Activated naive CD8-positive, alpha-beta T cell treated with anti-CD3 and anti-CD28 coated beads for 36 hours (primary cell): ENCODE results near the gene PAIP2B. TPM values are rescaled to one million over a fixed set of nuclear protein-coding genes. Genes with fewer than 3 reads are reported as not detected.
"Not testable (repeated sequence)": the region's sequence is repeated elsewhere in the genome, so short reads cannot be mapped to it uniquely, and the experiment has no call there.

Source experiments
- DNase-seq: peaks from one replicate; pipeline ENCODE4 v3.0.0; 2021
- H3K27ac Mint-ChIP-seq: one replicate; pipeline ENCODE4 v1.8.0; 2022; ENCODE audit warnings: mild to moderate bottlenecking, moderate library complexity, mixed read lengths
- H3K27me3 Mint-ChIP-seq: one replicate; pipeline ENCODE4 v1.8.0; 2022; ENCODE audit warnings: mild to moderate bottlenecking, mixed read lengths
- H3K36me3 Mint-ChIP-seq: one replicate; pipeline ENCODE4 v1.8.0; 2021; ENCODE audit warnings: mild to moderate bottlenecking, mixed read lengths
- H3K4me1 Mint-ChIP-seq: one replicate; pipeline ENCODE4 v1.8.0; 2021; ENCODE audit warnings: mixed read lengths
- H3K4me3 Mint-ChIP-seq: one replicate; pipeline ENCODE4 v1.8.0; 2022; ENCODE audit warnings: mild to moderate bottlenecking, moderate library complexity, mixed read lengths
- H3K9me3 Mint-ChIP-seq: one replicate; pipeline ENCODE4 v1.8.0; 2022; ENCODE audit warnings: mixed read lengths
- total RNA-seq, 2 experiments: library from RNA; stranded (reverse); gene quantifications; one replicate each; pipeline ENCODE4 v1.2.3, GENCODE V29; 2021

Gene PAIP2B
- total RNA-seq, 2 experiments from 2014 or later: 2.4 TPM

DNA sequence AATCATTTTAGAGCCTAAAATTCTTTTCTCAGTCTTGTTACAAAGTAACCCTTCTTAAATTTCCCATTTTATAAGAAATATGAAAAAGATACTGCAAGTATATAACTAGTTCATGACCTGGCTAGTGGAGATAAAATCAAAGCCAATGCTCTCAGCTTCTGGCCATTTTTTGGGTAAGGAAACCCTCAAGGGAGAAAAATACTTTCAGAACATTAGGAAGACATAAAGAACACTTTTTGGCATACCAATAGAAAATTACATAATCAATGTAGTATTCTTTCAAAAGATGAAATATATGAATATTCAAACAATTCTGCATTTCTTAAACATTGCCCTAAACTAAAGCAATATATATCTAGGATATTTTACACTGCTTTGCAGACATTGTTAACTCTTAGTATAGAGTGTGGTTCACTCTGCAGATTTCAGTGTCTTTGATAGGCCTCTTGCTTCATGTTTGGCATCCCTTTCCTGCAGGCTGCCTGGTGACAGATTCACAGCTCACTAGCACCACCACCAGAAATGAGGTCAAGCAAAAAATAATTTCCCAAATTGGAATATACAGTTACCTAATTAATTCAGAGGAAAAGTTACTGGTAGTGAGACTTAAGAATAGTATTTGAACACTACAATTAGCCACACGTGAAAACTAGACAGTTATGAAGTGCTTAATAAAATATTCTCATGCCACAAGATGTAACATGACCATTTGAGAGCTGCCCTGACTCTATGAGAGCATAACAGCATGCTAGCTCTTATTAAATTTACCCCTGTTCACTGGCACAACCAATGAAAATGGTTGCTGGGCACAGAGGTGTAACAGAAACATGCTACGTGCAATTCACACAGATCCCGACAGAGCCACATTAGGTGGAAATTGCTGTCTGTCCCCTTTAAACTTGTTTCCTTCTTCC, 36.0 kb downstream of the PAIP2B start:
- Mint-ChIP-seq H3K4me3 (no peak overlapping the region), H3K27me3 (no peaks in the 10 kb centered on the region), H3K27ac (no peak overlapping the region), H3K9me3 (peaks cover 3% of the 10 kb centered on the region), H3K4me1 (no peaks in the 10 kb centered on the region), H3K36me3 (peaks cover under 1% of the 10 kb centered on the region)
- DNase-seq: no peak

DNA sequence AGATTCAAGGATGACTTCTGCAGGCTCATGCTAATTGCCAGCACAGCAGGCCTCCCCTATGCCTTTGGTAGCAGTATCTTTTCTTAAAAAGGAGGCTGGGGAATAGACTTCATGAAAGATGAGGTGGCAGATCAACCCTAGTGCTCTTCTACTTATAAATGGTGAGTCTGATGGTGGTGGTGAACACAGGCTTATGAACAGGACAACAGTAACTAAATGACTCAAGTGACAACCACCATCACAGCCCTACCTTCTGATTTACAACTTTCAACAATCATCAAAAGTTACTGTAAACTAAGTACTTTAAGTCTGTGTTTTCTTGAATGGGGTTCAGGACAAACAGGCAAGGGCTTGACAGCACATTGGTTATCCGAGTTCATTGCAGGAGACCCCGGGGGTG, 39.3 kb downstream of the PAIP2B start:
- Mint-ChIP-seq H3K27me3 (no peaks in the 10 kb centered on the region), H3K9me3 (no peaks in the 10 kb centered on the region), H3K4me3 (no peak overlapping the region), H3K4me1 (peaks cover 3% of the 10 kb centered on the region), H3K36me3 (no peaks in the 10 kb centered on the region), H3K27ac (no peak overlapping the region)
- DNase-seq: no peak

DNA sequence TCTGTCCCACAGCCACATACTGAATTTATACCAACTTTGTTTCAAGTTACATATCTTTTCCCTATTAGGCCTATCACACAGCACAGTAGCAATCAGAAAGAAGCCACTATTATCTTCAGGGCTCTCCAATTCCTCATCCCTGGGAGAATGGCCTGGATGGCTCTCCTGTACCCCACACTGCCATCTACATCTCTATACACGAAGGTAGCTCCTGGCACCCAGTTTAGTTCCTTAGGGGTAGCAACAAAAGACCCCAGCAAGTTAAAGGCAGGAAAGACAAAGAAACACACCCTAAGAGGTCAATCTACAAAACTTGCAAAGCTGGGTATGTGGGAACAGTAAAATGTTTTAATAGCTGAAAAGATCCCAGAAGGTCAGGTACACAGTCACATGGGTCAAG, 39.9 kb downstream of the PAIP2B start:
- Mint-ChIP-seq H3K4me3 (no peak overlapping the region), H3K36me3 (no peaks in the 10 kb centered on the region), H3K27ac (no peak overlapping the region), H3K27me3 (no peaks in the 10 kb centered on the region), H3K9me3 (no peaks in the 10 kb centered on the region), H3K4me1 (peaks cover 3% of the 10 kb centered on the region)
- no peak for DNase-seq

DNA sequence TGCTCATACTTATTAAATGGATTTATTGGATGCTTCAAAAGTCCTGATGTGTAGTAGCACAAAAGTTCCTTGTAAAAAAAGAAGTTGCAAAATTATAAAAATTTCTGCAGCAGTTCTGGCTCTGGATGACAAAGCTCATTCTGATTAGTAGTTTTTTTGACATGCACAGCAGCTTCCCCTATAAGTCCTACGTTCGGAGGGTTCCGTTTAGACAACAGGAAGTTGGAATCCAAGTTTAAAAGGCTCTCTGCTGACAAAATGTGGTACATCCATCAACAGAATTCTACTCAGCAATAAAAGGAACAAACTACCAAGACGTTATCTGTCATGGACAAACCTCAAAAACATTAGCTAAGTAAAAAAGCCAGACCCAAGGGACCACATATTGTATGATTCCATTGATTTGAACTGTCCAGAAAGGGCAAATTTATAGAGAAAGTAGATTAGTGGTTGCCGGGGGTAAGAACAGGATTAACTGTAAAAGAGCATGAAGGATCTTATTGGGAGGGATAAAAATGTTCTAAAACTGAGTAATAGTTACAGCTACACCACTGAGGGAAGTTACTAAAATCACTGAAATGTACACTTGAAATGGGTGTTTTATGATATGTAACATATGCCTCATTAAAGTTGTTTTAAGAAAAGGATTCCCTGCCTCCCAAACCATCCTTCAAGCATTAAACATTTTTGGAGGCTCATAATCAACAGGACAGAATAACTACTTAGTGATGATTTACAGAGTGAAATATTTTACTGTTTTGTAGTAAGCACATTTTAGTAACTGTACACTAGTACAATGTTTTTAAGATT, 43.4 kb downstream of the PAIP2B start:
- not testable (repeated sequence) for H3K27ac Mint-ChIP-seq, H3K27me3 Mint-ChIP-seq, DNase-seq, H3K9me3 Mint-ChIP-seq, H3K4me3 Mint-ChIP-seq, H3K36me3 Mint-ChIP-seq, H3K4me1 Mint-ChIP-seq

DNA sequence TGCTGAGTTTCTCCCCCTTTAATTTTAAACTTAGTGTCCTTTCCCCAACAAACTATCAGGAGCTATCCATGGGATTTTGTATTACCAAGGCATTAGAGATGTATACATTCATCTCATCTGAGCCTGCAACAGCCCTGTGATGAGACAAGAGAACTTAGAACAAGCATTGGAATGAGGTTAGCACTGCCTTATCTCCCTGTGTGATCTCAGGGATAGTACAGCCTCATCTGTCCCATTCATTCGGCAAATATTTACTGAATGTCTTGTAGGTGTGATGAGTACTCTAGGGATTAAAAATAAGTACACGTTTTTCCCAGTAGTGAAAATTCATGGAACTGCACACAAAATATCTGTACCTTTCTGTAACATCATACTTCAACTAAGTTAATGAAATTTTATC, 45.6 kb downstream of the PAIP2B start:
- Mint-ChIP-seq H3K36me3 (no peaks in the 10 kb centered on the region), H3K27me3 (no peaks in the 10 kb centered on the region), H3K27ac (no peak overlapping the region), H3K4me3 (no peak overlapping the region), H3K4me1 (peaks cover 3% of the 10 kb centered on the region), H3K9me3 (no peaks in the 10 kb centered on the region)
- no peak for DNase-seq

DNA sequence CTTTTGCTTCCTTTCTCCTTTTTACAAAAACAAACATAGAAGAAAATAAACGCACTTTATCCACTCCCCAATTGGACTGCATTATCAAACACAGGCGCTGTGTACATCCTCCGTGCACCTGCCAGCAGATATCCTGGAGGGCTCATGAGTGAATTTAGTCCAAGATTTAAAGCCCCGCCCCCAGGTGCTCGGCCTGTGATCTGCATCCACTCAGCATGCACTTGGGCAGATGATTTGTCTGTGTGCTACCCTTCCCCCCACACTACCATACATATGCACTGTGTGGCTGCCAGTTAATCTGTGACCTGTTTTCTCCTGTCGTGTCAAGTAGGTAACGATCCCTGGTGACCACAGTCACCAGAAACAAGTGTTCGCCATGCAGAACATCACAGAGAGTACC, 48.1 kb downstream of the PAIP2B start:
- H3K9me3 Mint-ChIP-seq, H3K27me3 Mint-ChIP-seq, H3K36me3 Mint-ChIP-seq, H3K4me1 Mint-ChIP-seq, DNase-seq, H3K27ac Mint-ChIP-seq, H3K4me3 Mint-ChIP-seq: not testable (repeated sequence)

DNA sequence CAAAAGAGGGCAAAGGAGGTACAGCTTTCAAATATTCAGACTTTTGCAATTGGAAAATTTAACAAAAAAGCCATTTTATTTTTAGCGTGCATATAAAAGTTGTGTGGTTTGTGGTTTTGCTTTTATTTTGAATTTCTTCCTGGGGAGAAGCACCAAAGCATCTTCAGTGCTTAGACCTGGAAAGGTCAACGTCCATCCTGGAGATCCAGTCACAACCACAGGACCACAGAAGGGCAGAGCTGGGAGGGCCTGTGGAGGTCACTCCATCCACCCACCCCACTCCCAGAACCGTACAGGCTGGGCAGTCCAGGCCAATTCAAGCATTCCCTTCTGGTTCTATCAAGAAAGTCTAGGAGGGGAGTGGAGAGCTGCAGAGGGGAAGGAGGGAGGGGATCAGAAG, 52.7 kb downstream of the PAIP2B start:
- Mint-ChIP-seq H3K4me3 (no peak overlapping the region), H3K27me3 (no peaks in the 10 kb centered on the region), H3K36me3 (no peaks in the 10 kb centered on the region), H3K27ac (no peak overlapping the region), H3K9me3 (no peaks in the 10 kb centered on the region), H3K4me1 (peaks cover 9% of the 10 kb centered on the region)
- DNase-seq: no peak

DNA sequence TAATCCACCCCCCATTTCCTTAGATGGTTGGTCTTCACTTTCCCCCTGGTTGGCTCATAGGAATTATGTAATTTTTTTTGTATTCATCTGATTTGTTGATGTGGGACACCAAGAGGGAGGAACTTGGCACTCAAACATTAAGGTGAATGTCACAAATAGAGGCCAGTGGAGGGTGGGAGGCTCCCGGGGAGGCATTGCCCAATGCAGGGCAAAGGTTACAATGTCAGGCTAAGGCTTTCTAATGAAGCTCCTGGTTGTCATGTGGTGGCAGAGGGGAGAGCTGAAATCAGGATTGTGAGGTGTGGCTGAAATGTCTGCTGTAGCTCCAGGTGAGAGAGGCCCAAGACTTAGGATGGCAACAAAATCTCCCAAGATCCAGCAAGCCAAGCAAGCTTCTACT, 53.8 kb downstream of the PAIP2B start:
- Mint-ChIP-seq H3K4me1 (peaks cover 9% of the 10 kb centered on the region), H3K4me3 (no peak overlapping the region), H3K27ac (no peak overlapping the region), H3K9me3 (no peaks in the 10 kb centered on the region), H3K36me3 (no peaks in the 10 kb centered on the region), H3K27me3 (no peaks in the 10 kb centered on the region)
- DNase-seq: no peak

DNA sequence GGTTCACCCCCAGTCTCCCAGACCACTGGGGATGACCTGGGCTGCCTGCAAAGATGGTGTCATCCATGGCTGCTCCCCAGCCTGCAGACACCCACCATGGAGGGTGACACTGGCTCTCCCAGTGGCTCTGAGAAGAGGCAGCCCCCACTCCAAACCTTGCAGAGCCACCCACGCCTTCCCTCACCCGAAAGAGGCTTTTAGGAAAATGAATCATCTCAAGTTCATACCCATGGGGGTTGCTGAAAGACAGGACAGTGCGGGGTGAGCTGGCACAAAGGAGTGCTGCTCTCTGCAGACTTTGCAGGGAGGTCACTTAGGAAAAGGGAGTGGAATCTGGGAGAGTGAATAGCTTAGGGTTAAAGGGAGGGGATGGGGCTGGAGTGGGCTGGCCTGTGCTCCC, 60.1 kb downstream of the PAIP2B start:
- H3K27ac Mint-ChIP-seq: no peak overlapping the region
- H3K27me3 Mint-ChIP-seq: peaks cover 5% of the 10 kb centered on the region
- H3K36me3 Mint-ChIP-seq: no peaks in the 10 kb centered on the region
- no peaks in the 10 kb centered on the region for H3K4me1 Mint-ChIP-seq
- DNase-seq: no peak
- H3K4me3 Mint-ChIP-seq: no peak overlapping the region
- H3K9me3 Mint-ChIP-seq: no peaks in the 10 kb centered on the region

DNA sequence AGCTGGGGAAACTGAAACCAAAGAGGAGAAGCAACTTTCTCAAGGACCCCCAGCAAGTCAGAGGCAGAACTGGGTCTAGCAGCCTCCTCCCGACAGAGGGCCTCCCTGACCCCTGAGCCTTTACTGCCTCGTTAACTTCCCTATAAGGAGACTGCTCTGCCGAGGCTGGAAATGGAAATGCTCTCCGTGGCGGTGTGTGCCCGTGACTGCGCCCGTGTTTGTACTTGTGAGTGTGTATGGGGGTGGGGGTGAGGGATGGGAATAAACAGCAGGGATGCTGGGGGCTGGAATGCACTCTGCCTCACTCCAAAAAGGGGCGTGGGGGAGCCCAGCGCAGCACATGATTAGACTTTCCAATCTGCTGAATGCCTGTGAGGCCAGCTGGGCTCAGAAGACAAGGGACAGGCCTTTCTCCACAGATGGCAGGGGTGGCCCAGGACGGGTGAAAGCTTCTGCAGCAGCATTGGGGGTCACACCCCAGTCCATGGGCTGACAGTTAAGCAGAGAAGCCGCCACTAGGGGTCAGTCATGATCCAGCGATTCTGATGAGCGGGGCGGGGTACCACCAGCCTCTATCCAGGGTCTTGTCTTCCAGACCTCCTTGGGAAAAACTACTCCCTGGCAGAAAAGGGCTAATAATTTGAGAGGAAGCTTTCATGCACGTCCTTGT, 69.6 kb downstream of the PAIP2B start:
- Mint-ChIP-seq H3K9me3 (no peaks in the 10 kb centered on the region), H3K36me3 (no peaks in the 10 kb centered on the region), H3K27ac (no peak overlapping the region), H3K4me3 (no peak overlapping the region), H3K4me1 (peaks cover 5% of the 10 kb centered on the region), H3K27me3 (peaks cover 6% of the 10 kb centered on the region)
- DNase-seq: peak; percentile 57

DNA sequence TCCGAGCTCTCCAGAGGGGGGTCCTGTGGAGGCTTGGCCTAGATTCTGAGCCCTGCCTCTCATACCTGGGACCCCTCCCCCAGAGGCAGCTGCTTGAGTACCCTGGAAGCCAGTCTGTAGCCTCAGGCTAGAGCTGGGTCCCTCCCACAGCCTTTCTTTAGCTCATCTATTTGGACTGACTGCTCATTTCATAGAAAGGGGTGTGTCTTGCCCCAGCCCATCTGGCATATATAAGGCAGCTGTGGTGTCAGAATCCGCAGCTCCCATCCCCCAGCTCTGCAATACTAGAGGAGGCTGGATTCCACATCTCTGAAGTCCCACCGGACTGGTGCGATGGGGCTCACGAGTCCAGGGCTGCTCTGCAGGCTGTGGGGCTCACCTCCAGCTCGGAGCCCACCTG, 70.3 kb downstream of the PAIP2B start:
- no peak overlapping the region for H3K4me3 Mint-ChIP-seq
- peaks cover 5% of the 10 kb centered on the region for H3K4me1 Mint-ChIP-seq
- H3K27me3 Mint-ChIP-seq: peaks cover 6% of the 10 kb centered on the region
- no peak for DNase-seq
- H3K27ac Mint-ChIP-seq: no peak overlapping the region
- no peaks in the 10 kb centered on the region for H3K36me3 Mint-ChIP-seq
- no peaks in the 10 kb centered on the region for H3K9me3 Mint-ChIP-seq

DNA sequence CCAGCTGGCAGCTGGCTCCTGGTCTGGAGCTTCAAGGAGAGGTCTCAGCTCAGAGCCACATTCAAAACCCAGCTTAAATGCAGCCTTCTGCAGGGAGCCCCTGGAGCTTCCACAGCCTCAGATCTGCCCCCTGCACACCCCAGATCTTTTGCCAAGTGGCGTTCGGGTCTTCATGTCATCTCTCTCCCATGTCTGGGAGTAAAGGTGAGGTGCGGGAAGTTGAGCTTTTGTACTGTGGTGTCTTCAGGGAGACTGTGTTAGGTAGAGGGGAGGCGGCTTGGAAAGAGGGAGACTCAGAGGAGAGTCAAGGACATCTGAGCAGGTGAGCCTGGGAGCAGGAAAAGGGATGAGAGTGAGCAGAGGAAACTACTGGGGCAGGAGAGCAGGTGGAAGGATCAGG, 71.1 kb downstream of the PAIP2B start:
- Mint-ChIP-seq H3K4me3 (no peak overlapping the region), H3K36me3 (no peaks in the 10 kb centered on the region), H3K27me3 (peaks cover 6% of the 10 kb centered on the region), H3K27ac (no peak overlapping the region), H3K4me1 (peaks cover 5% of the 10 kb centered on the region), H3K9me3 (no peaks in the 10 kb centered on the region)
- DNase-seq: no peak

DNA sequence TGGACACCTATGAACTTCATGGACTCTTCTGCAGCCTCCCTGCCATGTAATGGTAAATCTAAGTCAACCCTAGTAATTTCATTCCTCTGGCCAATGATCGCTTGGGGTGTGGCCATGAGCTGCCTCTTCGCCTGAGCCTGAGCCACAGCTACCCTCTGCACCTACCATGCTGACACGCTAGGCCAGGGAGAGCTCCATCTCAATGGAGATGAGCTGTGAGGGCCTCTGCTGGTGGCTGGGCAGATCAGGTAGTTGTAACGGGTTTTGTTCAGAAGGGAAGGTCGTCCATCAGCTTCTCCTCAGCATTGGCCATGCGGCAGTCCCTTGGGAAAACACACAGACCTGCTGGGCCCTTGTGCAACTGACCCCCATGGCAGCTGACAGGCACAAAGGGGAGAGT, 72.1 kb downstream of the PAIP2B start:
- H3K9me3 Mint-ChIP-seq: no peaks in the 10 kb centered on the region
- DNase-seq: peak; percentile 25
- peaks cover 5% of the 10 kb centered on the region for H3K4me1 Mint-ChIP-seq
- no peak overlapping the region for H3K27ac Mint-ChIP-seq
- no peak overlapping the region for H3K4me3 Mint-ChIP-seq
- peaks cover 4% of the 10 kb centered on the region for H3K36me3 Mint-ChIP-seq
- peaks cover 6% of the 10 kb centered on the region for H3K27me3 Mint-ChIP-seq

DNA sequence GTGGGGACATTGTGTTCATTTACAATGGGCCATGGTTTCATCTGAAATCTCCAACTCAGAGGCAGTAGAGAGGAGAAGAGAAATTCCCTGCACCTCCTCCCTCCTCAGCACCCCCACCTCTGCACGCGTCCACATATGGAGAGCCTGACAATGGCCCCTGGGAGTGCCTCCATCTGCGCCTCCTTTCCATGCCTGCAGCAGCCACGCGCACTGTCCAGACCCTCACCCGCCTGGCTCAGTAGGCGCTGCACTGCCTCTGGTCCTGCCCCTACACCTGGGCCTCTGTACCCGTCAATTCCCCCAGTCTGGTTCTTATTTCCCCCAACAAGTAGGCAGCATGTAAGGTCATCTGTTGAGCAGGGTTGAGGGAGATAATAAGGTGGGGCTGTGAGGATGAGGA, 72.6 kb downstream of the PAIP2B start:
- Mint-ChIP-seq H3K27ac (no peak overlapping the region), H3K36me3 (peaks cover 4% of the 10 kb centered on the region), H3K9me3 (no peaks in the 10 kb centered on the region), H3K27me3 (peaks cover 6% of the 10 kb centered on the region), H3K4me3 (no peak overlapping the region), H3K4me1 (peaks cover 5% of the 10 kb centered on the region)
- DNase-seq: no peak

DNA sequence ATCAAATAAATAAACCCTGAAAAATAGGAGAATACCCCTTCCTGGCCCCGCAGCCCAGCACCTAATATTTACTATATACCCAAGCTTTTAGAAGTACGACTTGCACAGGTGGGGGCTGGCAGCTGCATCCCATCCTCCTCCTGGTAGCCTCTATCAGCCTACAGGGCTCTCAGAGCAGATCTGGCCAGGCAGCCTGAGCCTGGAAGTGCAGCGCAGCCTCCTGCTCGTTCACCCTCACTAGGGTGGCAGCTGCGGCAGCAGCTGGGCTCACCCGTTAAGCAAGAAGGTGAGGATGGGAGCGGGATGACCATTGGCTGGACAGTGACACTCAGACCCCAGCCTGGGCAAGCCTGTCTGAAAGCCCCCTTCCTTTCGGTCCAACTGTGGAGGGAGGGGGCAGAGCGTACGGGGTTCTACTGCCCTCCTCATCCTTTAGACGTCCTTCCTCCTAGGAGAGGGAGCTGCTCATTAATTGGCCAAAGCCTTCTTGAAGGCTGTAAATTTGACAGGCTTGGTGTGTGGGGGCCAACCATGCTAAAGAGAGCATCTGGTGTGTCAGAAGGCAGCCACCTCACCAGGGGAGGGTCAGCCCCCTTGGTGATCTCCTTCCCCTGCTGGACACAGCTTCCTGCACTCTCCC, 73.2 kb downstream of the PAIP2B start:
- H3K27ac Mint-ChIP-seq: no peak overlapping the region
- H3K9me3 Mint-ChIP-seq: no peaks in the 10 kb centered on the region
- peaks cover 5% of the 10 kb centered on the region for H3K4me1 Mint-ChIP-seq
- H3K27me3 Mint-ChIP-seq: peaks cover 6% of the 10 kb centered on the region
- H3K4me3 Mint-ChIP-seq: no peak overlapping the region
- peaks cover 4% of the 10 kb centered on the region for H3K36me3 Mint-ChIP-seq
- DNase-seq: no peak
